ENCODE results near the gene TNFRSF4.

TNFRSF4 gene

DNA sequence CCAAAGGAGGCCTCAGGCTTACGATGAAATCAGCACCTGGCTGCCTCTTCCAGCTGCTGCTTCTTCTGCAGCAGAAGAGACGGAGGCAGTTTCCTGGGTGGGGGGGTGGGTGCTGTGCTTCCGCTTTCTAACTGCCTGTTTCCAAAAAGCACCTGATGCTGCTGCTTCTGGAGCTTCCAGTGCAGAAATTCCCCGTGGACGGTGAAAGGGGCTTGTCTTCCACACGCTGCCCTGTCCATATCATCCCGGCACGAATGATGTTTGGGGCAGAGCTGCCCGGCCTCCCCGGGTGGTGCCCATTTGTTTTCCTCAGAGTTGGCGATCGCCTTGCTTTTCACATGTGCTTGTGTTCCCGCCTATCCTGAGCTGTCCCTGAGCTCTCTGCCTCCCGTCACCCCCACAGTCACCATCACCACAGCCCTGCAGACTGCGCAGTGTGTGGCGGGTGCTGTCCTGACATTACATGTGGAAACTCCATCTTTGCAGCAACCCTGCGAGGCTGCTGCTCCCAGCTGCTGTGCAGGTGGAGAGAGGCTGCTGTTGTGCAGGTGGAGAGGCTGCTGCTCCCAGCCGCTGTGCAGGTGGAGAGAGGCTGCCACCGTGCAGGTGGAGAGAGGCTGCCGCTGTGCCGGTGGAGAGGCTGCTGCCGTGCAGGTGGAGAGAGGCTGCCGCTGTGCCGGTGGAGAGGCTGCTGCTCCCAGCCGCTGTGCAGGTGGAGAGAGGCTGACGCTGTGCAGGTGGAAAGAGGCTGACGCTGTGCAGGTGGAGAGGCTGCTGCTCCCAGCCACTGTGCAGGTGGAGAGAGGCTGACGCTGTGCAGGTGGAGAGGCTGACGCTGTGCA lies 38.5 kb downstream of the TNFRSF4 start:
- no peaks in the 10 kb centered on the region; the same call in 1 of the 2 replicates for H3K27me3 ChIP-seq (ENCODE audit: control insufficient read depth, insufficient read depth, low read length)
- peaks cover 12% of the 10 kb centered on the region for H3K4me1 ChIP-seq (ENCODE audit: control insufficient read depth, insufficient read depth, low read length)
- H3K27ac ChIP-seq (ENCODE audit: low read depth, low read length): no peak overlapping the region

DNA sequence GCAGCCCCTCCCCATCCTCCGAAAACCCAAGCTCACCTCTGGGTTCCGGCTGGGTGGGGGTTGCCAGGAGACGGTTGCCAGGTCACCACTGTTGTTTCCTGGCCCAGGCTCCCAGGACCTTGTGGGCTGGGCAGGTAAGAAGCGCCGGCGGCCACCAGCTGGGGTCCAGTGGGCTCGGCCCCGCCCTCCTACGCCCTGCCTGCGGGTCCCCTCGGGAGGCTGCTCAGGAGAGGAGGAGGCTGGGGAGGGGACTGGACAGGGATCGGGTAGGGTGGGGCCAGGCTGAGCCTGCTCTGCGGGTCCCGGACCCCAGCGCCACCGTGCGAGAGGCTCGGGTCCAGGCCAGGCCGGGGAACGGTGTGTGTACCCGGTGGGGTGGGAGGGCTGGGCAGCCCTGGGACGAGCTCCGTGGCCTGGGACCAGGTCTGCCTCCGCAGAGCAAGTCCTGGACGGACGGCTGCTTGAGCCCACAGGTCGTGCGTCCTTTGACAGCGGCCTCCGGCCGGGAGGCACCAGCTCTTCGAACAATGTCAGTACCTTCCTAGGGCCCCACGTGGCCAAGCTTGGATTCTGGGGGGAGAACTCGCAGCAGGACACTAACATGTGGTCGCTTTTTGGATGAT lies 40.0 kb downstream of the TNFRSF4 start, which contains the start of gene TTLL10:
Gene TTLL10, plus strand, starts transcription at position 88 of the 623 bp plus-strand sequence. CDS start 5,336 bp downstream, outside the sequence.
- Histone ChIP-seq H3K9ac (ENCODE audit: low read depth, low read length) (no peak within 1 kb of the TSS), H3K4me3 (ENCODE audit: low read depth, low read length) (no peak within 1 kb of the TSS; the same call in 1 of the 2 replicates), H3K36me3 (ENCODE audit: control insufficient read depth, insufficient read depth, low read length) (no peaks in the 10 kb centered on the region), H3K9me3 (ENCODE audit: control insufficient read depth, insufficient read depth, low read length) (no peaks in the 10 kb centered on the region), H3K27ac (ENCODE audit: low read depth, low read length) (no peak within 1 kb of the TSS), H3K27me3 (ENCODE audit: control insufficient read depth, insufficient read depth, low read length) (no peaks in the 10 kb centered on the region; the same call in 1 of the 2 replicates), H3K4me1 (ENCODE audit: control insufficient read depth, insufficient read depth, low read length) (peaks cover 12% of the 10 kb centered on the region)

More for the DNA sequence above, 38.5 kb downstream of the TNFRSF4 start:
- no peak overlapping the region for H3K4me3 ChIP-seq (ENCODE audit: low read depth, low read length)
- no peaks in the 10 kb centered on the region for H3K9me3 ChIP-seq (ENCODE audit: control insufficient read depth, insufficient read depth, low read length)
- H3K36me3 ChIP-seq (ENCODE audit: control insufficient read depth, insufficient read depth, low read length): no peaks in the 10 kb centered on the region
- H3K9ac ChIP-seq (ENCODE audit: low read depth, low read length): no peak overlapping the region

DNA sequence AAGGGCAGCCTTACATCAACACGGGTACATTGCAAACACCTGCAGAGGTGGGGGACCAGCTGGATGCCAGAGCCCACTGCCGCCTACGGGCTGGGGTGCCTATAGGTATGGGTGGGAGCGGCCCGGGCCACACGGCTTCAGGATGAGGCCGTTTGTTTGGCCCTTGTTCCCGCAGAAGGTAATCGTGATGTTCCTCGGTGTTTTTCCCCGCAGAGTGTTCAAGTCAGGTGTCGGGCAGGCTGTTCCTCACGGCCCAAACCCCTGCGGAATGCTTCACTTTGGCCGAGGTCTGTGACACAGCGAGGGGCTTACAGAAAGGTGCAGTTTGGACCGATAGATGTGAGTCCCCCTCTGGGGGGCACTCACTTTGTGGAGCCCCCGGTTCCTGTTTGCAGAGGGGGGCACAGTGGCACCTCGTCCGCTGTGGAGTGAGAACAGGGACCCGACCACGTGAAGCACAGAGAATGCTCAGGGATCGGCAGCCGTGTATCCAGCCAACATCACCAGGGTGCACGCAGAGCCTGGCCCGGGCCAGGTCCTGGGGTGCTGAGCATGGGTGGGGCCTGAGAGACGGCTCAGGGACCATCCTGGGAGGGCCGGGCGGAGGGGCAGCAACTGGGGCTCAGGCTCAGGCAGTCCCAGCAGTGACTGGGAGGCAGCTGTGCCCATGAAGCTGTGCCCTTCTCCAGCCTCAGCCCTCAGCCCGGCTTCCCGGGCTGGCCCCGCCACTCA lies 40.7 kb downstream of the TNFRSF4 start:
- Histone ChIP-seq H3K27me3 (ENCODE audit: control insufficient read depth, insufficient read depth, low read length) (no peaks in the 10 kb centered on the region; the same call in 1 of the 2 replicates), H3K9ac (ENCODE audit: low read depth, low read length) (no peak overlapping the region), H3K4me3 (ENCODE audit: low read depth, low read length) (no peak overlapping the region; the same call in 1 of the 2 replicates), H3K27ac (ENCODE audit: low read depth, low read length) (no peak overlapping the region), H3K9me3 (ENCODE audit: control insufficient read depth, insufficient read depth, low read length) (no peaks in the 10 kb centered on the region), H3K4me1 (ENCODE audit: control insufficient read depth, insufficient read depth, low read length) (peaks cover 12% of the 10 kb centered on the region), H3K36me3 (ENCODE audit: control insufficient read depth, insufficient read depth, low read length) (no peaks in the 10 kb centered on the region)

DNA sequence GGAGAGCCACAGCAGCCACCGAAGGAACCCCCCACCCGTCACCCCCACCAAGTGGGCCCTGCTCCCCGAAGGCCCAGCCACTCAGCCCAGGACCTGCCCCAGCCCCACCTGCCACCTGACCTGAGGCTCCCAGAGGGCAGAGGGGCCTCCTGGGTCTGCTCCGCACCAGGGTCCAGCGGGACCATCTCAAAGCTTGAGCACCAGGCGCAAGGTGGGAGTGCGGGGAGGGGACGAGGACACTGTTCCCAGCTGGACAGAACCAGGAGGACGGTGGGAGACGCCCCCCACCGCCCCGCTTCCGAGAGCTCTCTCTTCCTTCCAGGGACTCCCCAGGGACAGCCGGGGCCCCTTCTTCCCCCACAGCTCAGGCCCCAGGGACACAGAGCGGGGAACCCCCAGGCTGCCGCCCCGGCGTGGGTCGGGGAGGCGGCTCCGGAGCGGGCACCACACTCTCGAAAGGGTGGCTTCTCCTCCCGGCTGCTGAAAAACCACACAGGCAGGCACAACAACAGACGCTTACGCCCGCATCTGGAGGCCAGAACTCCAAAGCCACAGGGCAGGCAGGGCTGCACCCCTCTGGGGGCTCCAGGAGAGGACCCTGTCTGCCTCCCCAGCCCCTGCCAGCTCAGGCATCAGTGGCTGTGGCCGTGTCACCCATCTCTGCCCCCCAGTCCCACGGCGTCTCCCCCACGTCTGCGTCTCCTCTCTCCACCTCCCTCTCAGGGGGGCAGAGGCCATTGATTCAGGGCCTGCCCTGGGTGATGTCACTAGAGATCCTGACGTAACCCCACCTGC lies 42.2 kb downstream of the TNFRSF4 start:
- peaks cover 9% of the 10 kb centered on the region for H3K4me1 ChIP-seq (ENCODE audit: control insufficient read depth, insufficient read depth, low read length)

DNA sequence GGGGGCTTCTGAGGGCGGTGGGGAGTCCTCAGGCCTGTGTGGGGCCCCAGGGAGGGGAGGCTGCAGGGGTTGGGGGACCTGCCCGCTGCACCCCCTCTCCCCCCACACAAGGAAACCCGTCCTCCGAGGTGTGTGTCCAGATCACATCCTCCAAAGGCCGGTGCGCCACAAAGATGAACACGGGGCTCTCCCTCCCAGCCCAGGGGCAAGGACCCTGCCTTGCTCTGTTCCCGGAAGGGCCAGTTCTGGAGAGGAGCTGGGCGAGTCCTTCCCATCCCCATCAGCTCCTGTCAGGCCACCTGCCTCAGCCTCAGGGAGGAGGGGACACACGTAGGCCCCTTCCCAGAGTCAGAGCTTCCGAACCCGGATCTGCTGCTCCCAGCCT lies 42.8 kb downstream of the TNFRSF4 start:
- Histone ChIP-seq H3K27me3 (ENCODE audit: control insufficient read depth, insufficient read depth, low read length) (no peaks in the 10 kb centered on the region; the same call in 1 of the 2 replicates), H3K4me1 (ENCODE audit: control insufficient read depth, insufficient read depth, low read length) (peaks cover 5% of the 10 kb centered on the region; the same call in 1 of the 2 replicates), H3K36me3 (ENCODE audit: control insufficient read depth, insufficient read depth, low read length) (no peaks in the 10 kb centered on the region)

More for the DNA sequence above, 42.2 kb downstream of the TNFRSF4 start:
- H3K9me3 ChIP-seq (ENCODE audit: control insufficient read depth, insufficient read depth, low read length): no peaks in the 10 kb centered on the region
- no peak overlapping the region for H3K9ac ChIP-seq (ENCODE audit: low read depth, low read length)
- no peaks in the 10 kb centered on the region; the same call in 1 of the 2 replicates for H3K27me3 ChIP-seq (ENCODE audit: control insufficient read depth, insufficient read depth, low read length)
- no peak overlapping the region for H3K4me3 ChIP-seq (ENCODE audit: low read depth, low read length)
- no peak overlapping the region for H3K27ac ChIP-seq (ENCODE audit: low read depth, low read length)
- H3K36me3 ChIP-seq (ENCODE audit: control insufficient read depth, insufficient read depth, low read length): no peaks in the 10 kb centered on the region

DNA sequence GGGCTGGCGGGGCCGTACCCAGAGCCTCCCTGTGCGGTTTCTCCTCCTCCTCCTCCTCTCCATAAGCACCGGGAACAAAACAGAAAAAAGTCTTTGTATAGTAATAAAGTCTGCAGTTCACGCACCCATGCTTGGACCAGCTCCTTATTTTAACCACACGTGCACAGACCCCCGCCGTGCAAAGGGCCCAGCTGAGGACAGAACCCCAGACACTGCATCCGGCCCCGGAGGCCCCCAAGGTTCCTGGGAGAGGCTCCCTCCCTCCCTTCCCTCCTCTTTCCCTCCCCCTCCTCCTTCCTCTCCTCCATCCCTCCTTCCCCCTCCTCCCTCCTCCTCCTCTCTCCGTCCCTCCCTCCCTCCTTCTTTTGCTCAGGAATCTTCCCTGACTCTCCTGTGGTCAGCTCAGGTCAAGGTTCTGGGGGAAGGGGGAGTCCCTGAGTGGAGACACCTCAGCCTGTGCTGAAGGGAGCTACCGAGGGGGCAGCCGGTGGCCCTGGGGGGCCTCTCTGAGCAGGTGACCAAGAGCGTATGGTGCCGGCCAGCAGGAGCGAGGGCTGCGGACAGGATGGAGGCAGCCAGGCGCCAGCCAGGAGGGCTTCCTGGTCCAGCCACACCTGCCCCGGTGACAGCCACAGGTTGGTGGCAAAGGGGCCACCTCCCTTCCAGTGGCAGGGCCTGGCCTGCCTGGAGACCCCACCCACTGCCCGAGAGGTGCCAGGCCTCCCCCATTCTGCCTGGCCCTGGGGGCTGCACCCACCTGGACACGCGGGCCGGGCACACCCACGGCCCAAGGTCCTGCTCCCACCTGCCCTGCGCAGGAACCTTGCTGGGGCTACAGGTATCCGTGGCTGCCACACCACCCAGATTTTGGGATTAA lies 43.5 kb downstream of the TNFRSF4 start:
- Histone ChIP-seq H3K27me3 (ENCODE audit: control insufficient read depth, insufficient read depth, low read length) (no peaks in the 10 kb centered on the region), H3K9ac (ENCODE audit: low read depth, low read length) (no peak overlapping the region), H3K36me3 (ENCODE audit: control insufficient read depth, insufficient read depth, low read length) (no peaks in the 10 kb centered on the region), H3K27ac (ENCODE audit: low read depth, low read length) (no peak overlapping the region), H3K9me3 (ENCODE audit: control insufficient read depth, insufficient read depth, low read length) (no peaks in the 10 kb centered on the region), H3K4me3 (ENCODE audit: low read depth, low read length) (no peak overlapping the region), H3K4me1 (ENCODE audit: control insufficient read depth, insufficient read depth, low read length) (peaks cover 5% of the 10 kb centered on the region; the same call in 1 of the 2 replicates)

More for the DNA sequence above, 42.8 kb downstream of the TNFRSF4 start:
- no peak overlapping the region for H3K9ac ChIP-seq (ENCODE audit: low read depth, low read length)
- H3K27ac ChIP-seq (ENCODE audit: low read depth, low read length): no peak overlapping the region
- no peak overlapping the region for H3K4me3 ChIP-seq (ENCODE audit: low read depth, low read length)
- H3K9me3 ChIP-seq (ENCODE audit: control insufficient read depth, insufficient read depth, low read length): no peaks in the 10 kb centered on the region

DNA sequence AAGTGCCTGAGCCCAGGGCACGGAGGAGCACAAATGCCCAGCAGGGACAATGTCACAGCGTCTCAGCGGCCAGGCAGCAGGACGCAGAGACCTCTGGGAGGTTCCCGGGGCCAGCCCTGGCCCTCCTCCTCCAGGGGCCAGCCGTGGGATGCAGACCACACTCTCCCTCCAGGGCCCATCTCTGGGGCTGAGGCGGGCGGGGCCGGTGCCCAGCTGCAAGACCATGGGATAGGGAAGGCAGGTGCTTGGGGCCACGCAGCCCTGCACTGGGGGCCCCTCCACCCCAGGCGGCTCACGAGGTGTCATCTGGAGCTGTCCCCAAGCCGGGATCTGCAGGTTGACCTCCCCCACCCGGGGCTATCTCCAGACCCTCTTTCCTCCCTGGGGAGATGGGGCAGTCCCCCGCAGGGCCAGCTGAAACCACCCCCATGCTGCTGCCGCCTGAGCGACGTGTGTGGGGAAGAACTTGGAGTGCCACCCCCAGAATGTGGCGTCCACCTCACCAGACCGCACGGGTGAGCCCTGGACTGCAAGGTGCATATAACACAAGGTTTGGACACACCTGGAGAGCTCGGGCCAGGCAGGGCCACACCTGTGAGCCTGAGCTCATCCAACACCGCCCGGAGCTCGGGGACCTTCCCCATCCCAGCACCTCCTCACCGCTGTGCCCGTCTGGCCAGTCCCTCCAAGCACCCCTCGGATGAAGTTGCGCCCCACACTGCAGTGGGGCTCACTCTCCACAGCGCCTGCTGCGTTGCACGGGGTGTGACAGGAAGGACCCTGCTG lies 44.3 kb downstream of the TNFRSF4 start:
- H3K27me3 ChIP-seq (ENCODE audit: control insufficient read depth, insufficient read depth, low read length): no peaks in the 10 kb centered on the region
- no peaks in the 10 kb centered on the region for H3K9me3 ChIP-seq (ENCODE audit: control insufficient read depth, insufficient read depth, low read length)
- H3K27ac ChIP-seq (ENCODE audit: low read depth, low read length): no peak overlapping the region
- H3K4me1 ChIP-seq (ENCODE audit: control insufficient read depth, insufficient read depth, low read length): peaks cover 5% of the 10 kb centered on the region; the same call in 1 of the 2 replicates
- no peaks in the 10 kb centered on the region for H3K36me3 ChIP-seq (ENCODE audit: control insufficient read depth, insufficient read depth, low read length)
- H3K4me3 ChIP-seq (ENCODE audit: low read depth, low read length): no peak overlapping the region
- no peak overlapping the region for H3K9ac ChIP-seq (ENCODE audit: low read depth, low read length)

DNA sequence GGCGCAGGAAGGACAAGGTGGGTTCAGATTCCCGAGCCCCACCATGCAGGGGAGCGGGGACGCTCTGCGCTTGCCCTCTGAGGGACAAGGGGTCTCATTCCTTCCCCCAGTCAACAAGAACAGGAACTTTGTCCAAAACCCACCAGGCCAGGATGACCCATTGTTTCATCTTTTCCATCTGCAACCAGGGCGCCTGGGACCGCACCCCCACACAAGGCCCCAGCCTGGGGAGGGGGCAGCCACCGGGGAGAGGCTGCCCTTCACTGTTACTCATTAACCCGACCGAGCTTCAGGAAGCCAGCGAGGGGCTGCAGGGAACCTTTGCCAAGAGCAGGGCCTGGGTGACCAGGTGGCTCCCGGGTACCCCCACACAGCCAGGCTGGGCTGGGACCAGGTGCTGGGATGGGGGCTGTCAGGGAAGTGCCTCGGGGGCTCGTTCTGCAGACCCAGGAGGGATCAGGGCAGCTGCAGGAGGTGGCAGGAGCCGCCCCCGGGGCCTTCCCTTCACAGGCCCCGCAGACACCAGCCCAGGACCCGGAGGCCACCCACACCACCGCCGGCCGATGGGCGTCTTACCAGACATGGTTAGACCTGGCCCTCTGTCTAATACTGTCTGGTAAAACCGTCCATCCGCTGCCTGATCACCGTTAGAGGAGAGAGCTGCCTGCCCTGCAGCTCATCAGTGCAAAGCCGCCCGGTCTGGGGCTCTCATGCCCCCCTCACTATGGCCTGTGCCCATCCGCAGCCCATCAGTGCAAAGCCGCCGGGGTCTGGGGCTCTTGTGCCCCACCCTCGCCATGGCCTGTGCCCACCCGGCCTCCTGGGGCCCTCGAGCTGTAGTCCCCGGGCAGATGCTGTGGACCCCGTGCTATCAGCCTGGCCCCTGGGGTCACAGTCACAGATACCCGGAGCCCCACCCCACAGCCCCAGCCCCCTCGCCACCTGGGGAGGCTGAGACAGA lies 45.2 kb downstream of the TNFRSF4 start:
- Histone ChIP-seq H3K4me3 (ENCODE audit: low read depth, low read length) (no peak overlapping the region), H3K9me3 (ENCODE audit: control insufficient read depth, insufficient read depth, low read length) (no peaks in the 10 kb centered on the region), H3K9ac (ENCODE audit: low read depth, low read length) (no peak overlapping the region), H3K27me3 (ENCODE audit: control insufficient read depth, insufficient read depth, low read length) (no peaks in the 10 kb centered on the region), H3K4me1 (ENCODE audit: control insufficient read depth, insufficient read depth, low read length) (peaks cover 12% of the 10 kb centered on the region; the same call in 1 of the 2 replicates), H3K27ac (ENCODE audit: low read depth, low read length) (no peak overlapping the region), H3K36me3 (ENCODE audit: control insufficient read depth, insufficient read depth, low read length) (no peaks in the 10 kb centered on the region)

Data from HUES48 (cell line).